ENCODE measurements around the gene GPR4.

GPR4 gene

GRCh38 chr19:45601524-45602374 is at the start of gene GPR4:
Gene GPR4 (minus strand): TSS chr19:45602212. CDS start chr19:45591866, 10,346 bp downstream.
- in situ Hi-C loops (cut with HindIII; ENCODE audit: low pct_ligation_motif_present, low pct_unique_long_range_greater_than_20kb, low sequenced_read_pairs): no loop called here
- no peak for DNase-seq

GRCh38 chr19:45650722-45651121 is 48.7 kb upstream of the GPR4 start:
- in situ Hi-C loops (cut with HindIII; ENCODE audit: low pct_ligation_motif_present, low pct_unique_long_range_greater_than_20kb, low sequenced_read_pairs): no loop called here
- DNase-seq: no peak

DNA sequence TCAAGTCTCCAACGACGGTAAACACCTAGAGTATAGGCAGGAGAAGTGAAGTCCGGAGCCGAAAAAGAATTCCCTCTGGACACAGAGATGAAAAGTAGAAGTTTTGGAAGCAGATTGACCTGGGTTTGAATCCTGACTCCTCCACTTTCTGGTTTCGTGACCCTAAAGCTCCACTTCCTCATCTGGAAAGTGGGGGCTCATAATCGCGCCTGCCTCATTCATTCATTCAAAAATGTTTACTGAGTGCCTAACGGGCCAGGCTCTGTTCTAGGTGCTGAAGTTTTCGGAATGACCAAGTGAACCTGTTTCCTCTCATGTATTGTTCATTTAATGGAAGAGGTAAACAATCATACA is 44.3 kb upstream of the GPR4 start:
- in situ Hi-C loops (cut with HindIII; ENCODE audit: low pct_ligation_motif_present, low pct_unique_long_range_greater_than_20kb, low sequenced_read_pairs): no loop called here
- DNase-seq: peak; percentile 15

DNA sequence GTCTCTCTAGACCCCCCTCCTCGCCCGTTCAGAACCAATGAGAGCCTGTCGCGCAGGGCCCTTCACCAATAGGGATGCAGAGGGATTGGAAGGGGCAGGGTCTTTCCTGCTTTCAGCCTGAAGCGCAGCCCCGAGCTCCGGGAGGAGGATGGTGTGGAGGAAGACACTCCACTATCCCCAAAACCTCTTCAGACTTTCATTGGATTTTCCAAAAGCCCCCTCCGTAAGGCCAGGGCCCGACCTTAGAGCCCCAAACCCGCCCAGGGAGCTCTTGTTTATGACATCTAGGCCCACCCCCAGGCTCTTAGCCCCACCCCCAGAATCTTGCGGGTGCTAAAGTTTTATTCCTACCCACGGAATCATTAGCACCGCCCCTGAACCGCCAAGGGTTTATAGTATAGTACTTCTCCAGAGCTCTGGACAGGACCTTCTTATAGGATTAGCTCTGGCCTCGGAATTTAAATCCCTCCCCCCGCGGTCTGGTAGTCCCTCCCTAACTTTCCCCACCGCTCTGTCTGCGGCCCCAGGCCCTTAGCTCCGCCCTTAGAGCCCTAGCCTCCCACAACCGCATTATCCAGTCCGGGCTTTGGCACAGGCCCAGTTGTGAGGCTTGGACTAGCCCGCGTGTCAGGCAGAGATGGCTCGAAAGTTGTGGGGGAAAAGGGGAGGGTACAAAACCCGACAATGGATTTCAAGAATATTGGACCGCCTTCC is 43.8 kb upstream of the GPR4 start:
- in situ Hi-C loops (cut with HindIII; ENCODE audit: low pct_ligation_motif_present, low pct_unique_long_range_greater_than_20kb, low sequenced_read_pairs): no loop called here
- DNase-seq: peak; percentile 88

GRCh38 chr19:45645068-45645630 is 43.1 kb upstream of the GPR4 start:
- DNase-seq: no peak
- in situ Hi-C loops (cut with HindIII; ENCODE audit: low pct_ligation_motif_present, low pct_unique_long_range_greater_than_20kb, low sequenced_read_pairs): no loop called here

DNA sequence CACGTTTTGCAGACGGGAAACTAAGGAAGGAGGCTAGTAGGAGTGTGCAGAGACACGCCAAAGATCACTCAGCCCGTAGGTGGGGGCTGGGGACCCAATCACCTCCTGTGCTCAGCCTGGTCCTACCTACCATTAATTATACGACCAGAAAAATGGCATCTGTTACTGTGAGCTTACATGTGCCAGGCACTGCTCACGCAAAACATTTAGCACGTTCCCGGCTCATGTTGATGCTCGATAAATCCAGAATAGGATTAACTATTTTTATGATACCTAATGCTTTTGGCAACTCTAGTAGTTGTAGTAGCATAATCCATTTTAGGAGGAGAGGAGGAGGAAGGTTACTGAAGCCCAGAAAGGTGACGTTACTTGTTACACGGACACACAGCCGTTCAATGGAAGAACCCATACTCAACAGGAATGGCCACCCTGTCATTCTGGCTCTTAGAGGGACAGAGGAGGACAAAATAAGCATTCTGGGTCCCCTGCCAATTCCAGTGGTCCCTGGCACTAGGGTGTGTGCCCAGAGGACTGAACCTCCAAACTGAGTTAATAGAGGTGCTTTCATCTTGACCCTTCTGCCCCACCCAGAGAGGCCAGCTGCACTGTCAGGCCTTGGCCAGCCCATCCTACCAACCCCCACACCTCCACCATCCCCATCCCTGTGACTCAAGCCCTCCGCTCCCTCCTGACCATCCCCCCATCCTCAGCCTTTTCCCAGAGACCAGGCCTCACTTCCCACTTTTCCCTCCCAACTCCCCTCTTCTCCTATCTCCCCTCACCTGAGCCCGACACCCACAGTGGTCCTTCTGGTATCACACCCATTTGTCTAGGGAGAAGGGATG is 42.1 kb upstream of the GPR4 start:
- DNase-seq: no peak
- in situ Hi-C loops (cut with HindIII; ENCODE audit: low pct_ligation_motif_present, low pct_unique_long_range_greater_than_20kb, low sequenced_read_pairs): no loop called here

DNA sequence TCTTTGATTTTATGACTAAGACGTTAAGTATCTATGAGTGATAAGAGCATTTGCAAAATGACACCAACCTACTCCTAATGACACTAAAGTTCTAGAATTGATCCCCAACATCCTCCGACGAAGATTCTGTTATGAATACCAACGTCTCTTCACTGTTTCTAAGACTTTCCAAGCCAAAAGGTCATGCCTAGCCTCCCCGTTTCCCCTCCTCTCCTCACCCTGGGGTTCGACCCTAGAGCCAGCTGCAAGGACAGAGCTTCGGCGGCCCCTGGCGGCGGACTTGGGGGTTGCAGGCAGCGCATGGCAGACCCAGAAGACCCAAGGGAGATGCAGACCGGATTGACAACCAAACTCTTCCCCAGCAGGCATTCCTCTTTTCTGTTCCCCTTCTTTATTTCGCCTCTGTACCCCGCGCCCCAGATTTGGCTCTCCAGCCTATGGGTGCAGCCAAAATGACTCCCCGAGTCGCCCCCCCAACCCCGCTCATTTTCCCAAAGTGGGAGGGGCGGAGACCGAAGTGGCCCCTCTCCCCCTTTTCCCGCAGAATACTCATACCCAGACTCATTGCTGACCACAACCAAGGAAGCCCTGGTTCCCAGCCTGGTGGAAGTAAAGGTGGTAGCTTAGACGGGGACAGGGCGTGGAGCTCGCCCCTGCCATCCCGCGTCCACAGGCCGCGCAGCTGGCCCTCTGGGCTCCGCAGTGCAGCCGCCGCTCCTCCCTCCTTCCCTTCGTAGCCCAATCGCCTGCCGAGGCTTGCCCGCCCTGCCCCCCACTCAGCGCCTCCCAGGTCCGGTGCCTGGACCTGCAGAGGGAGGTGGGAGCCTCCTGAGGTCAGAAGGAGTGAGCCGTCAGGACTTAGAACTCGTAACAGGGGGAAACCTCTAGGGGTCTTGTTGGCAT is 41.3 kb upstream of the GPR4 start:
- DNase-seq: peak; percentile 73
- in situ Hi-C loops (cut with HindIII; ENCODE audit: low pct_ligation_motif_present, low pct_unique_long_range_greater_than_20kb, low sequenced_read_pairs): no loop called here

DNA sequence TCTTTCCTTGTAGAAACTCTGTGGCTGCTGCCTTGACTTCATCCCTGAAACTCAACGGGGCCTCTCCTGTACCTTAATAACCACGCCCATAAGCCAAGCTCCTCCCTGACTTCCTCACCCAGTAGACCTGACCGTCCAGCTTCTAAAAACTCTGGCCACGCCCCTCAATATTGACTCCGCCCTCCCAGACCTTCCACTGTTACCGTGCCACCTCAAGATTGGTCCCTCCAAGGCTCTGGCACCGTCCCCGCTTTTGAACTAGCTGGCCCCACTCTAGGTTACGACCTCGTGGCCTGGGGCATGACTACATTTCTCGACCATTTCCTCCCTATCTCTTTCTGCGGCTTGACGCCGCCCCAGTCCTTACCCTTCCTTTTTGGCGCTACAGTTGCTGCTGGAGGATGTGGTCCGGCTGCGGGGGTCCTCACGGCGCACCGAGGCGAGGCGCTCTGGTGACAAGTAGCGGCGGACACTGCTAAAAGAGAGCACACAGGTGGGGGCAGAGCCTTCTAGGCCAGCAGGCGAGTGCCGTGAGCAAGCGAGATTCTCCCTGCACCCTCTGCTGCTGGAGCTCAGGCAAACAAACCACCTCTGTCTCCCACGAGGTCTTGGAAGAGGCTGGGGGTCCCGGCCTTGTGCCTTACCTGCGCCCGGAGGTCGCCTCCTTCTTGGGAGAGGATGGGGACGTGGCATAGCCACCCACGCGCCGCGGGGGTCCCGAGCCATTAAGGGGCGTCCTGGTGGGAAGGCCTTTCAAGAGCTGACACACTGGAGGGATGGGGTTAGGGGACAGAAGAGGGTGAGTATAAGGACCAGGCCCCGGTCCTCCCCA is 39.5 kb upstream of the GPR4 start:
- in situ Hi-C loops (cut with HindIII; ENCODE audit: low pct_ligation_motif_present, low pct_unique_long_range_greater_than_20kb, low sequenced_read_pairs): no loop called here
- DNase-seq: peak; percentile 93

DNA sequence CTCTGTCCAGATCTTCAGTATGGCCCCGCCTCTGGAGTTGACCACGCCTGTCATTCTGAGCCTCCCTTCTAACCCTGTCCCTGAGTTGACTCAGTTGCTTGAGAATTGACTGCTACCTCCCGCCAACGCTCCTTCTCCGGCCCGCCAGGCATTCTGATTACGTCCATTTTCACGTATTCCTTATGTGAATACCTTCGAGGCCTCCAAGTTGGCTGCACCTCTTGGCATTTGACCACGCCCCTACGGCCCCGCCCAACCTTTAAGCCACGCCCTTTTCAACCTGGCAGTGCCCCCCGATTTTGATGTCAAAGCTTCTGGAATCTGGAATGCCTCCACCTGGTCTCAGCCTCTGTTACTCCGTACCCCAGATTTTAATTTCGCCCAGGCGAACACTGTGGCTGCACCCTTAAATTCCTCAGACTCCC is 38.8 kb upstream of the GPR4 start:
- DNase-seq: no peak
- in situ Hi-C loops (cut with HindIII; ENCODE audit: low pct_ligation_motif_present, low pct_unique_long_range_greater_than_20kb, low sequenced_read_pairs): no loop called here

DNA sequence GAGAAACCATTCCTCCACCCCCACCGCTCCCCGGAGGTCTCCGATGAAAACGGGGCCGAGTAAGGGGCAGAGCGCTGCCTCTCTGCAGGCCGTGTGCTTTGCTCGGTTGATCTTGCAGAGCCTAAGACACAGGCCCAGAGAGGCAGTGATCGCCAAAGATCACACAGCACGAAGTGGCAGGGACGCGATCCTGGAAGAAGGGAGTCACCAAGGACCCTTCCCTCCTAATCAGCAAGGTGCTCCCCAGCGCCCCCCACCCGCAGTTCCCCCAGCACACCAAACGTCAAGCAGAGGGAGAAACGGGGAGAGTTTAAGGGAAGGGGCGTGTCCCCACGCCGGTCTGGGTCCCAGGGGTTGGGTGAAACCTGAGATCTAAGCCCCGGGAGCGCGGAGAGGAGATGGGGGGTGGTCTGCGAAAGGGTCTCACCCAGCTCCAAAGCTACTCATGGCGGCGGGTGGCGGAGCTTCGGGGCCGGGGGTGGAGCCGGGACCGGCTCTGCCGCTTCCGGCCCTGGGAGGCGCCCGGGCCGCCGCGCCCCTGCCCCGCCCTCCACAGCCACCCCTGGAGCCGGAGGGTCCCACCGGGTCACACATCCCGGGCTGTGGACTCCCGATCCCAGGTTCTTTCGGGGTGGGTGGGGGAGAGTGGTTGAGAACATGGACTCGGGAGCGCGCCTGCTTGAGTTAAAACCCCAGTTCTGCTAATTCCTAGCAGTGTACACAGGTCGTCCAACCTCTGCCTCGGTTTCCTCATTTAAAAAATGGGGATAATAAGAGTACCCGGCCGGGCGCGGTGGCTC is 37.1 kb upstream of the GPR4 start, which contains the start of gene EML2:
TSS of gene EML2 (minus strand) at position 468 of the 800 bp plus-strand sequence. CDS start at position 447, 21 bp downstream.
- in situ Hi-C loops (cut with HindIII; ENCODE audit: low pct_ligation_motif_present, low pct_unique_long_range_greater_than_20kb, low sequenced_read_pairs): no loop called here
- DNase-seq: peak; percentile 52

GRCh38 chr19:45637890-45638667 is 36.1 kb upstream of the GPR4 start:
- in situ Hi-C loops (cut with HindIII; ENCODE audit: low pct_ligation_motif_present, low pct_unique_long_range_greater_than_20kb, low sequenced_read_pairs): no loop called here
- no peak for DNase-seq

DNA sequence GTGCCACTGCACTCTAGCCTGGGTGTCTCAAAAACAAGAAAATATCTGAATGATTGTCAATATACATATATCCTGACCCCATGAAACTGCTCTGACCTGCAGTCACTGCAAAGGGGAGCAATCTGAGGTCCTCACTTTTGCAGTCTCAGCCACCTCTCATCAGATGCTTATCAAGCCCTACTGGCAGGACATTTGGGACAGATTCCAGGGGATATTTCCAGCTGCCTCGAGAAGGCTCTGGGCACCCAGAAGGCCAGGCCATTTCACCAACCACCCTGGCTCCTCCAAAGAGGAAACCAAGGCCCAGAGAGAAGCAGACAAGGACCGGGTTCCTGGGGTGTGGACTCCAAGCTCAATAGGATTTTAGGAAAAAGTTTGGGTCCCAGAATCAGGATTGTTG is 34.9 kb upstream of the GPR4 start:
- in situ Hi-C loops (cut with HindIII; ENCODE audit: low pct_ligation_motif_present, low pct_unique_long_range_greater_than_20kb, low sequenced_read_pairs): no loop called here
- DNase-seq: no peak

DNA sequence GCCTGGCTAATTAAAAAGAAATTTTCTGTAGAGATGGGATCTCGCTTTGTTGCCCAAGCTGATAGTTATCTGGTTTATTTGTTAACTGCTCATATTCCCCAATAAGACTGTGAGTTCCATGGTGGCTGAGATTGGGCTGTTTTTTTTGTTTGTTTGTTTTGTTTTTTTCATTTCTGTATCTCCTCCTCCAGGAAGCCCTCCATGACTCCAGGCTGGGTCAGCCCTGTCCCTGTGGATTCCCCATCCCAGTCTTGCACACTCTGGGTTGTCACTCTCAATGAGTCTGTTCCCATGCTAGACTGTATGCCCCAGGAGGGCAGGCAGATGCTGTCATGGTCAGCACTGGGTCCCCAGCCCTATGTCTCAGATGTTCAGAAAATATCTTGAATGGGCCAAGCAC is 34.3 kb upstream of the GPR4 start:
- in situ Hi-C loops (cut with HindIII; ENCODE audit: low pct_ligation_motif_present, low pct_unique_long_range_greater_than_20kb, low sequenced_read_pairs): no loop called here
- no peak for DNase-seq

DNA sequence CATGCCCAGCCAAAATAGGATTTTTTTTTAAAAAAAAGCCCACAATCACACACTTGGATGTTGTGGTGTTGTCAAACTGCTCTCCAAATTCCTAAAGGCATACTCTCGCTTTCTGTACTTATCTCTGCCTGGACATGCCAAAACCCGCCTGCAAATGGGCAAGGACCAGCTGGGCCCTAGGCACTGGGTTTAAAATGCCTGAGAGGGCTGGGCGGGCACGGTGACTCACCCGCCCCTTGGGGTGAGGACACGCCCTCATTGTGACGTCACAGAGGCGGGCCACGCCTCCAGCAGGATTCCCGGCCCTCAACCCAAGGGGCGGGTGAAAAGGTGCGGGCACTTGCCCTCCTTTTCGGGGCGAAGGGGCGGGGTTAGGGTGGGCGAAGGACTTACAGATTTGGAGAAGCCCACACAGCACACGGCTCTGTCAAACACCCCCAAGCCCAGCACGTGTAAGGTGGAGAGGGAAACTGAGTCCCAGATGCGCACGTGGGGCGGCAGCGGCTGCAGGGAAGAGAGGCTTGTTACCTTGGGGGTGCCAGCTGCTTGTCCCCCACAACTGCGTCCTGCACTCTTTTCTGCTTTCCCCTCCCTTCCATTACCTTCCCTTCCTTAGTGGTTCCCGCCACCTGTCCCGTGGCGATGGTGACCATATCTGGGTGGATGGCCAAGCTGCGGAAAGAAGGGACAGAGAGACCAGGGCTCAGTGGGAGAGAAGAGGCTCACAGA is 30.6 kb upstream of the GPR4 start:
- in situ Hi-C loops (cut with HindIII; ENCODE audit: low pct_ligation_motif_present, low pct_unique_long_range_greater_than_20kb, low sequenced_read_pairs): no loop called here
- DNase-seq: peak; percentile 85

- DNase-seq: peak; percentile 23
- in situ Hi-C loops (cut with HindIII; ENCODE audit: low pct_ligation_motif_present, low pct_unique_long_range_greater_than_20kb, low sequenced_read_pairs): no loop called here
Observed at GRCh38 chr19:45630463-45630862, 28.5 kb upstream of the GPR4 start.
